Esophagus muscularis mucosa (tissue), 3 donors: ENCODE results near the gene TAF1B.

ENCODE experiments used
- CTCF ChIP-seq, 3 experiments: fragments of 200-600 bp in 2 of 3; fragments of 450-650 bp in 1 of 3; sonication (generic) in 2 of 3; IDR thresholded peaks; one replicate each; pipeline ENCODE4 v1.5.1; 2017 to 2019; ENCODE audit warnings: antibody characterized with exemption in 3 of 3, mild to moderate bottlenecking in 2 of 3, moderate library complexity in 1 of 3
- POLR2AphosphoS5 ChIP-seq, 2 donors: sonication (generic); formaldehyde crosslinking; IDR thresholded peaks; one replicate each; pipeline ENCODE4 v1.6.1; 2017; ENCODE audit warnings: antibody characterized with exemption in 2 of 2

DNA sequence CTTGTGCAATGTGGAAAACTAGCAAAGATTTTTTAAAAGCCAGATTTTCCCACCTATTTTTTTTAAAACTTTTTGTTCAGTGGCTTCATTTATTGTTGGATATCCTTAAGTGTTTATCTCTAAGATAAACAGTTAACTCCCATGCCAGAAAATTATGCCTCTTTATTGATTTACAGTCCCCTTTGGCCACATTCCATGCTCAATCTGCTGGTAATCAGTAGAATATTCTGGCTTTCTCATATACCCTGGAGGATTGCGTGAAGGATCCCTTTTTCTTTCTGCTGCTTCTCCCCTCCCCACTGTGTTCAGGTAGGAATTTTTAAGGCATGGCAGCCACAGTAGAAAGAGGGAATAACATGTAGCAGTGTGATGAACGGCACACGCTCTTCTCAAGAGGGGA, 110.9 kb downstream of the TAF1B start:
- TF ChIP-seq CTCF (IDR thresholded peaks at IDR 0.05) (no peak), POLR2AphosphoS5 (IDR thresholded peaks at IDR 0.05) (no peak)
